NCI-H2171 treated with DMSO at 0.1 percent for 48 hours (cell line): ENCODE measurements around the gene ECM1.

Experiments
- DNase-seq: peaks from one replicate; lab custom pipeline; 2025; lab: John Stamatoyannopoulos, UW

The ECM1 gene

DNA sequence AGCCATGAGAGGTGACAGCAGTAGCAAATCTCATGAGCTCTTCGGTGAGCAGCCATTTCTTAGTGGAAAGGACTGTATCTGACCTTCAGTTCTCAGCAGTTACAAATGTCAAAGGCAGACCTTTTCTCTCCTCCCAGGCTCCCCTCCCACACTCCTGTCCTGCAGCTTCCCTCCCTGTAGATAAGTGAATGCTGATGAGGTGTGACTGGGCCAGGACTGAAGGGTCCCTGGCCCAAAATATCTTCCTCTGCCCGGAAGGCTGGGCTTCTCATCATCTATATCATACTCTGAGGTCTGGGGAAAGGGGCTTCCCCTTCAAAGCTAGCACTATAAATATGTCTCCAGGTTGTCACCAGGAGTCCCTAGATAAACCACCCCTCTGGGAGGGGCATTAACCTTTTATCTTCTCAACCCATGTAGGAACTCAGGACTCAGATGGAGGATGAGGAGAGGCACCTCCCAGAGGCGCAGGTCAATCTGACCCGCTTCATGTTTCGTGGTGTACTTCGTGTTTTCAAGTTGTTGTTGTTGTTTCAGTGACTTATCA is 37.6 kb downstream of the ECM1 start:
- DNase-seq: no peak

DNA sequence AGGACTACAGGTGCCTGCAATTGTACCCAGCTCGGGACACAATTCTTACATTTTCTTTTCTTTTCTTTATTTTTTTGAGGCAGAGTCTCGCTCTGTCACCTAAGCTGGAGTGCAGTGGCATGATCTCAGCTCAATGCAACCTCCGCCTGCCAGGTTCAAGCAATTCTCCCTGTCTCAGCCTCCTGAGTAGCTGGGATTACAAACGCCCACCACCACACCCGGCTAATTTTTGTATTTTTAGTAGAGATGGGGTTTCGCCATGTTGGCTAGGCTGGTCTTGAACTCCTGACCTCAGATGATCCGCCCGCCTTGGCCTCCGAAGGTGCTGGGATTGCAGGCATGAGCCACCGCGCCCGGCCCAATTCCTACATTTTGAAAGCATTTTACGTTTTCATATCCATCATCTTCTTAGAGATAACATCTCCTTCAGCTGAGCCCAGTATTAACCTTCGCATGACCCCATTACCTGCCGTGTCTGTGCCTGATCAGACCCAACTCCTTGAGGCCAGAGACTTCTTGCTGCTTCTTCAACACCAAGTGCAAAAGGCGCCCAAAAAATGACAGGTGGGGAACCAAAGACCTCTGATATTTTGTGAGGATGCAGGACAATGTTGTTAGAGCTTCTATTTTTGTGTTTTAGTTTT is 38.5 kb downstream of the ECM1 start:
- DNase-seq: no peak

GRCh38 chr1:150548324-150548631 is 40.4 kb downstream of the ECM1 start:
- DNase-seq: no peak

DNA sequence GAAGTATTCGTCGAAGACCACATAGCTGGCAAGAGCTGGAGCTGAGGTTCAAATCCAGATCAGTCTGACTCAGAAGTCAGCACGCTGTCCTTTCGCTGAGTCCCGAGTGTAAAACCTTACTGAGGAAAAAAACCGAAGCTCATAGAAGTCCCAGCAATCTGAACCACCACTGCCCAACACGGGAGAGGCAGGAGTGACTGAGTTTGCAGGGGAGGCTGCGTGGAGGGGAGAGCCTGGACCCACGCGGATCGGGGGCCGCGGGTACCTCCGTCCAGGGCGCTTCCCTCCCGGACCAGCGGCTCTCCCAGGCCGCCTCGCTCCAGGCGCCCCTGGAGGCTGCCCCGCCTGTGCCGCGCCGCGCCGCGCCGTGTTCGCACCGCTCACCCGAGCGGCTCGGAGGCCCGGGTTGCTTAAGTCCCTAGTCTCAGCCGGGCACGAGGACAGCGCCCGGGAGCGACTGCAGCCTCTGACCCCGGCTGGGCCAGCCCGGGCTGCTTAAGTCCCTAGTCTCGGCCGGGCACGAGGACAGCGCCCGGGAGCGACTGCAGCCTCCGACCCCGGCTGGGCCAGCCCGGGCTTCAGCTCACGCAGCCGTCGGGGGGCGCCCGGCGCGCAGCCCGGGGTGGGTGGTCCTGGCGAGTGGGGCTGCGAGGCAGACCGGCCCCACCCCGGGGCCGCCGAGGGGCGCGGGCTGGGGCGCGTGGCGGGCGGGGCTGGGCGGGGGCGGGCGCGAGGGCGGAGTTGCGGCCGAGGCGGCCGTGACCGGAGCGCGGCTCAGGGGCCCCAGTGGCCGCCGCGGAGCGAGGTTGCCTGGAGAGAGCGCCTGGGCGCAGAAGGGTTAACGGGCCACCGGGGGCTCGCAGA is 41.0 kb downstream of the ECM1 start, which contains the start of gene ADAMTSL4:
ADAMTSL4 (plus strand) TSS at position 777 of the 864 bp plus-strand sequence. CDS start 2,881 bp downstream, outside the sequence.
- peak; percentile 32 for DNase-seq

GRCh38 chr1:150549496-150550221 is 41.8 kb downstream of the ECM1 start:
- no peak for DNase-seq

DNA sequence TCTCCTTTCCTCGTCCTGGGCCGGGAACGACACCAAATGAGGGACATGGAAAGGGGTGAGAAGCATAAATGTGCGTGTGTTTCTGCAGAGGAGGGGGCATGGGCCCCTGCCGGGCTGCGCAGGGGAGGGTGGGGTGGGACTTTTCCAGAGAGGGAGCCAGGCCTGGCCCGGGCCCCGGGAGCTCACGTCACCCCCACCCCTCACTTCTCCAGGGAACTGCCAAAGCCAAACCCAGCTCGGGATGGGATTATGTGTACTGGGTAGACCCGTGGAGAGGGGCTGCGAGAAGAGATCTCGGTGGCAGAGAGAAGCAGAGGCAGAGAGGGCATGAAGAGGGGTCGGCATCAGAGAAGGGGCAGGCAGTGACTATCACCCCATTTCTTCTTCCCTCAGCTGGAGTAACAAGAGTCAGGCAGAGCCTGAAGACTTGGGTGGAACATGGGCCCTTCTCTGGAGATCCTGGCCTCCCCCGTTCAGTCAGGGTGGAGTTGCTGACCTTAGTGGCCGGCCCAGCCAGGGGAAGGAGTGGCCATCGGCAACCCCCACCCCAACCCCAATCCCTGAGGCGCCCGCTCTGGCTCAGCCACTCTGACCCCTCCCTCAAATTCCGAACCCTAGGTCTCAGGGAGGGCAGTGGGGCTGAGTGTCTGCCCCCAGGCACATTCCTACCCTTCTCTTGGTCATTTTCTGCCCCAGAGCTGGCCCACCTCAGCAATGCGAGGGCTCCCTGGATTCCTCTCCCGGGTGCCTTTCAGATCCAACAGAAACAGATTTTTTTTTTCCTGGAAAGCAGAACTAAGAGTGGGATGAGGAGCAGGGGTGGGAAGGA is 42.5 kb downstream of the ECM1 start:
- no peak for DNase-seq

DNA sequence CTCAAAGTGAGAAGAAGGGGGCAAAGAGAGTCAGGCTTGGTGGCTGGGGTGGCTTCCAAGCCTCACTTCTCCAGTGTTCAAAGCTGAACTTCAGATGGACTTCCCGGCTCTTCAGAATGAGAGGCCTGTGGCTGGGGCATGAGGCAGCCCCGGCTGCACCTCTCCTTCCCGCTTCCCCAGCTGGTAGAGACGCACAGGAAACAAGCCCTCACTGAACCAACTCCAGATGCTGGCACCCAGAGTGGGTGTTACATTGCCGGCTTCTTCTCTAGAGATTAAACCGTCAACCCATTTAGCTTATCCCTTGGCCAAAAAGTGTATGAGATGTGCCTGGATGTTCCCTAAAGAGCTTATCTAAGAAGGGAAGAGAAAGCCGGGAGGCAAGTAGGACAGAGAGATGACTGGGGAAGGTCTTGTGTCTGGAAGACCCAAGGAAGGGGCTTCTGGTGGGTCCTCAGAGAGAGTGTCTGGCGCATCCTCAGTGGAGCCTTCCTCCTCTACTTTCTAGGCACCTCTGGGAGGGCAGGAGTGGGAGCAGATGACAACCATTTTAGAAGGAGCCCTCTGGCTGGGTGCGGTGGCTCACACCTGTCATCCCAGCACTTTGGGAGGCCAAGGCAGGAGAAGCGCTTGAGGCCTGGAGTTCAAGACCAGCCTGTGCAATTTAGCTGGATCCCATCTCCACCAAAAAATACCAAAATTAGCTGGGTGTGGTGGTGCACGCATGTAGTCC is 43.3 kb downstream of the ECM1 start:
- DNase-seq: no peak

DNA sequence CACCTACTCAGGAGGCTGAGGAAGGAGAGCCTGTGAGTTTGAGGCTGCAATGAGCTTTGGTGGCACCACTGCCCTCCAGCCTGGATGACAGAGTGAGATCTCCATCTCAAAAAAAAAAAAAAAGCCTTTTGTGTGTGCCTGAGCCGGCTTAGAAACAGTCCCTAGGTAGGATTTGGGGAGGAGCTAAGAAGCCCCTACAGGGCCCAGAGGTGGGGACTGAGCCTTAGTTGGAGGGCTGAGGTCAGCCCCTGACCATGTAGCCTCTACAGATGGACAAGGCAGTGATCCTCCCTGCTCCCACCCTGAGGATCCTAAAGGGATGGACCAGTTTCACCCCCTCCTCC is 43.8 kb downstream of the ECM1 start:
- DNase-seq: no peak

DNA sequence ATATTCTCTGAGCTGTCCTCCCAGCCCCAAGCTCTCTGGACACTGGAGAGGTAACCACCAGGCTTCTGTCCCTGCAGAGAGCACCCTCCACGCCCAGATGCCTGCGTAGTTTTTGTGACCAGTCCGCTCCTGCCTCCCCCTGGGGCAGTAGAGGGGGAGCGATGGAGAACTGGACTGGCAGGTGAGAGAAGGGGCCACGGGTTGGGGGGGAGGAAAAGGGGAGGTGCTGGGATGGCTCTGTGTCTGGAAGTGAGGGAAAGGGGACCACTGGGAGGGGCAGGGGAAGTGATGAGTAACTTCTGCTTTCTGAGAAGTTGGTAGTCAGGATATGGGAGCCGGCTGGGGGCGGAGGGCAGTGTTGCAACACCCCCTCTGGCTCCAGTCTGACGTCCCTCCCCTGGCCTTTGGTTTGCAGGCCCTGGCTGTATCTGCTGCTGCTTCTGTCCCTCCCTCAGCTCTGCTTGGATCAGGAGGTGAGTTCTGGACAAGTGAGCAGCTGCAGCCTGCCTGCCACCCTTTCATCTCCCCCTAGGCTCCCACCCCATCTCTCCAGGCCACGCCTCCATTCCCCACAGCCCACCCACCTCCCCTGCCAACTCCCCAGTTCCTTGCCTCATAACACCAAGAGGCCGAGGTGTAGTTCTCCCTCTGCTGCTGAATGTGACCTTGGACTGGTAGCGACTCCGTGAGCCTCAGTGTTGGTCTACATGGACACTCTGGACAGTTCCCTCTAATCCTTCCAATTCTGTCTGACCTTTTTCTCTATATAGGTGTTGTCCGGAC is 44.4 kb downstream of the ECM1 start:
- DNase-seq: no peak

- DNase-seq: no peak
Measured at GRCh38 chr1:150552911-150553289, 45.0 kb downstream of the ECM1 start.

- DNase-seq: no peak
Measured at GRCh38 chr1:150553392-150554085, 45.6 kb downstream of the ECM1 start.

GRCh38 chr1:150554086-150554452 is 46.2 kb downstream of the ECM1 start:
- DNase-seq: no peak

DNA sequence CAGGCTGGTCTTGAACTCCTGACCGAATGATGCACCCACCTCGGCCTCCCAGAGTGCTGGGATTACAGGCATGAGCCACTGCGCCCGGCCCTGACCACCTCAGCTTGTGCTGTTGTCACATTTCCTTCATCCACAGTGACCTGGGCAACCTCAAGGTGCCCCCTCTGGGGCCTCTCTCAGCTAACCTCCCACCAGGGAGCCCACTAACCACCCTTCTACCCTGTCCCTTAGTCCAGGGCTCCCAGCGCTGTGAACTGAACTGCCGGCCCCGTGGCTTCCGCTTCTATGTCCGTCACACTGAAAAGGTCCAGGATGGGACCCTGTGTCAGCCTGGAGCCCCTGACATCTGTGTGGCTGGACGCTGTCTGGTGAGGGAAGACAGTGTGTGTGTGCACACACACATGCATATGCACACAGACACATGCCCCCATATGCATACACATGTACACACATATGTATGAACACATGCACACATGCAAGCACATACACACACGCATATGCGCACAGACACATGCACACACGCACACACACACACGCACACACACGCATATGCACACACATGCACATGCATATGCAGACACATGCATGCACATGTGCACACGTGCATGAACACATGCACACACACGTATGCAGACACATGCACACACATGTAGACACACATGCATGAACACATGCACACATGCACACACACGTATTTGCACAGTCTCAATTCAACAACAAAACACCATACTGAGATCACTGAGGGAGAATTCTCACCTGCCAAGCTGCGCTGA is 47.5 kb downstream of the ECM1 start:
- DNase-seq: no peak

GRCh38 chr1:150555971-150556865 is 48.3 kb downstream of the ECM1 start:
- no peak for DNase-seq

DNA sequence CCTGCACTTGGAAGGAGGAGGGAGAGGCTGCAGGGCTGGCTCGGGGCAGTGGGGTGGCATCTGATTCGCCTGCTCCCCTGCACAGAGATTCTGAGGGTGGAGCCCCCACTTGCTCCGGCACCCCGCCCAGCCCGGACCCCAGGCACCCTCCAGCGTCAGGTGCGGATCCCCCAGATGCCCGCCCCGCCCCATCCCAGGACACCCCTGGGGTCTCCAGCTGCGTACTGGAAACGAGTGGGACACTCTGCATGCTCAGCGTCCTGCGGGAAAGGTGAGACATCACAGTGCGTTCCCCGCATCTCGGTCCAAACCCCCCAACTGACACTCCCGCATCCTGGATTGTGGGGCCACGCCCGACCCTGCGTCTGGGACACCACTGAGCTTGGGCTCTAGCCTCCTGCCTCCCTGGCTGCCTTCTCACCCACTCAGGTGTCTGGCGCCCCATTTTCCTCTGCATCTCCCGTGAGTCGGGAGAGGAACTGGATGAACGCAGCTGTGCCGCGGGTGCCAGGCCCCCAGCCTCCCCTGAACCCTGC is 49.2 kb downstream of the ECM1 start:
- no peak for DNase-seq

- no peak for DNase-seq
Measured at GRCh38 chr1:150557813-150558212, 49.9 kb downstream of the ECM1 start.

DNA sequence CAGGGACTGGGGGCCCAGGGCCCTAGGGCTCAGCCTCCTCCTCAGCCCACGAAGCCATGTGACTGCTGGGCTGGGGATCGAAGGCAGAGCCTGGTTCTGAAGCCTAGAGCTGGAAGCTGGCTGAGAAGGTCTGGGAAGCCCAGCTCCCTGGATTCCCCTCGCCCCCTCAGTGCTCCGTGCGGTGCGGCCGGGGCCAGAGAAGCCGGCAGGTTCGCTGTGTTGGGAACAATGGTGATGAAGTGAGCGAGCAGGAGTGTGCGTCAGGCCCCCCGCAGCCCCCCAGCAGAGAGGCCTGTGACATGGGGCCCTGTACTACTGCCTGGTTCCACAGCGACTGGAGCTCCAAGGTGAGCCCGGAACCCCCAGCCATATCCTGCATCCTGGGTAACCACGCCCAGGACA is 50.4 kb downstream of the ECM1 start:
- DNase-seq: no peak
